Vagina (tissue), 2 donors: ENCODE data around the gene PSMD1. TPM values are rescaled to one million over a fixed set of nuclear protein-coding genes. Genes with fewer than 3 reads are reported as not detected.
"Not testable (repeated sequence)": the region's sequence is repeated elsewhere in the genome, so short reads cannot be mapped to it uniquely, and the experiment has no call there.

Experiments used
- DNase-seq, 2 donors: peaks; one replicate each; pipeline ENCODE4 v3.0.0-alpha.2; 2017; ENCODE audit errors: extremely low spot score in 2 of 2
- H3K27ac ChIP-seq: fragments of 200-600 bp; sonication (generic); one replicate; pipeline ENCODE4 v1.5.1; 2019
- H3K27me3 ChIP-seq: fragments of 200-600 bp; sonication (generic); one replicate; pipeline ENCODE4 v1.5.1; 2019
- H3K36me3 ChIP-seq, 2 donors: fragments of 200-600 bp; sonication (generic); one replicate each; pipeline ENCODE4 v1.5.1; 2017 to 2019
- H3K4me1 ChIP-seq: fragments of 200-600 bp; sonication (generic); one replicate; pipeline ENCODE4 v1.5.1; 2019
- H3K4me3 ChIP-seq, 2 donors: fragments of 200-600 bp; sonication (generic); 1 replicate in 1 of 2; 2 replicates in 1 of 2; pipeline ENCODE4 v1.5.1; 2016 to 2019
- H3K9me3 ChIP-seq: fragments of 200-600 bp; sonication (generic); one replicate; pipeline ENCODE4 v1.5.1; 2019
- POLR2A ChIP-seq, 2 donors: fragments of 450-650 bp; IDR thresholded peaks; one replicate each; pipeline ENCODE4 v1.6.1; 2017; ENCODE audit warnings: antibody characterized with exemption in 2 of 2, mild to moderate bottlenecking in 2 of 2, moderate library complexity in 2 of 2
- POLR2AphosphoS5 ChIP-seq, 2 donors: sonication (generic); formaldehyde crosslinking; IDR thresholded peaks; one replicate each; pipeline ENCODE4 v1.9.0; 2017; ENCODE audit warnings: antibody characterized with exemption in 2 of 2, mild to moderate bottlenecking in 2 of 2, low read depth in 1 of 2; ENCODE audit not compliant: insufficient read depth in 1 of 2
- intact Hi-C: fragments of 100-400 bp; cut with DNase I; formaldehyde crosslinking; loops from one replicate; pipeline ENCODE4 v1.15.1; 2023
- total RNA-seq: library from RNA; depleted of rRNA; stranded (reverse); fragments of >200 nt; gene quantifications from one replicate; pipeline ENCODE4 v1.2.3, GENCODE V29; 2016
- TF ChIP-seq, protein P1 (sequence below), 3 experiments: fragments of 450-650 bp in 2 of 3; fragments of 200-600 bp in 1 of 3; sonication (generic) in 1 of 3; IDR thresholded peaks; one replicate each; pipeline ENCODE4 v1.5.1; 2017 to 2019; ENCODE audit warnings: antibody characterized with exemption in 3 of 3, mild to moderate bottlenecking in 2 of 3, moderate library complexity in 2 of 3

PSMD1 gene
- total RNA-seq, 1 donor from 2014 or later: 40.5 TPM

DNA sequence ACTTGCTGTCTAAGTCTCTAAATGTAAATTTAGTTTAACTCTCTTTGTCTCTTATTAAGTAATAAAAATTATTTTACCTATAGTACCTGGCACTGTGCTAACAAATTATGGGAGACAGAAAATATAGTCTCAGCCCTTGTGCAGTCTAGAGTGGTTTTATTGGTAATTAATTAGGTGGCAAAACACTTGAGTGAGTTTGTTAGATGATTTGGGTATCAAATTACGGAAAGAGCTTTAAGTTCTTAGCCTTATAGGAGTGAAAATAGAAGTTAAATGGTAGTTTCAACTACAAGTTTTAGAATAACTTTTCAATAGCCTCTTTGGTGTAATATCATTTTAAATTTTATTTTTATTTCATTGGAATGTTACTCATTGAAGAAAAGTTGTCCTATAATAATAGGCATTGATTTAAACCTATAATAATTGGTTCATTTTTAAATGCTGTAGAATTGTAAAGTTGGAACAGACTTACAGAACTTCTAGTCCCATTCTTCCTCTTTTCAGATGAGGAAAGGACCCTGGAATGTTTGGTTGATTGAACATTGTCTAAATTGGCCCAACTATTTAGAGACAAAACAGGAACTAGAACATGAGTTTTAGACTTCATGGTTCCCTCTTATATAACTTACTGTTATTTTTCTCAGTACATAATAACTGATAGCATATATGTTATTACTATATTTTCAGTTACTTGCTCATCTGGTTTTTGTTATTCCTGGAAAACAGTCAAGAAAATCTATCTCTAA lies 78.4 kb downstream of the PSMD1 start:
- TF ChIP-seq, protein P1, sequence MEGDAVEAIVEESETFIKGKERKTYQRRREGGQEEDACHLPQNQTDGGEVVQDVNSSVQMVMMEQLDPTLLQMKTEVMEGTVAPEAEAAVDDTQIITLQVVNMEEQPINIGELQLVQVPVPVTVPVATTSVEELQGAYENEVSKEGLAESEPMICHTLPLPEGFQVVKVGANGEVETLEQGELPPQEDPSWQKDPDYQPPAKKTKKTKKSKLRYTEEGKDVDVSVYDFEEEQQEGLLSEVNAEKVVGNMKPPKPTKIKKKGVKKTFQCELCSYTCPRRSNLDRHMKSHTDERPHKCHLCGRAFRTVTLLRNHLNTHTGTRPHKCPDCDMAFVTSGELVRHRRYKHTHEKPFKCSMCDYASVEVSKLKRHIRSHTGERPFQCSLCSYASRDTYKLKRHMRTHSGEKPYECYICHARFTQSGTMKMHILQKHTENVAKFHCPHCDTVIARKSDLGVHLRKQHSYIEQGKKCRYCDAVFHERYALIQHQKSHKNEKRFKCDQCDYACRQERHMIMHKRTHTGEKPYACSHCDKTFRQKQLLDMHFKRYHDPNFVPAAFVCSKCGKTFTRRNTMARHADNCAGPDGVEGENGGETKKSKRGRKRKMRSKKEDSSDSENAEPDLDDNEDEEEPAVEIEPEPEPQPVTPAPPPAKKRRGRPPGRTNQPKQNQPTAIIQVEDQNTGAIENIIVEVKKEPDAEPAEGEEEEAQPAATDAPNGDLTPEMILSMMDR (IDR thresholded peaks at IDR 0.05): no peak
- TF ChIP-seq POLR2AphosphoS5 (IDR thresholded peaks at IDR 0.05; ENCODE audit: insufficient read depth in 1 of 2, low read depth in 1 of 2): no peak
- no peak for TF ChIP-seq POLR2A (IDR thresholded peaks at IDR 0.05)

DNA sequence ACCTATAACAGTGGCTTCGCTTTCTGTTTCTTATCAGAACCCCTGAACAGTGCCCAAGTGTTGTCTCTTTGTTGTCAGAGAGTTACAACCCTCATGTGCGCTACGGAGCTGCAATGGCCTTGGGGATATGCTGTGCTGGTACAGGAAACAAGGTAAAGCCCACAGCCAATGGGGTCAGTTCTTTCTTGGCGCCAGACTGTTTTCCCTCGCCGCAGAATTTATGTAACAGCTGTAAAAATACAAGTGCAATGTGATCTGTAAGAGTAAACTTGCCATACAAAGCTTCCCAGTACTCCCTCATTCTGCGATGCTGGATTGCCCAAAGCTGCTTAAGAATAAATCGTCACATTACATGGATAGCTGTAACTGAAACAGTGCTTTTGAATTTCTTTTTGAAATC lies 82.0 kb downstream of the PSMD1 start:
- TF ChIP-seq, protein P1 (IDR thresholded peaks at IDR 0.05): no peak
- TF ChIP-seq POLR2A (IDR thresholded peaks at IDR 0.05): no peak
- TF ChIP-seq POLR2AphosphoS5 (IDR thresholded peaks at IDR 0.05; ENCODE audit: insufficient read depth in 1 of 2, low read depth in 1 of 2): no peak
- DNase-seq: no peak
- Histone ChIP-seq H3K27me3 (no peaks in the 10 kb centered on the region), H3K4me1 (peaks cover 7% of the 10 kb centered on the region), H3K4me3 (no peak overlapping the region), H3K9me3 (no peaks in the 10 kb centered on the region), H3K36me3 (no peaks in the 10 kb centered on the region), H3K27ac (no peak overlapping the region)
- intact Hi-C loops: no loop called here

More for the DNA sequence above, 78.4 kb downstream of the PSMD1 start:
- Histone ChIP-seq H3K27me3 (no peaks in the 10 kb centered on the region), H3K4me3 (no peak overlapping the region), H3K9me3 (no peaks in the 10 kb centered on the region), H3K36me3 (no peaks in the 10 kb centered on the region), H3K27ac (no peak overlapping the region), H3K4me1 (peaks cover 7% of the 10 kb centered on the region)
- no peak for DNase-seq
- intact Hi-C loops: no loop called here

DNA sequence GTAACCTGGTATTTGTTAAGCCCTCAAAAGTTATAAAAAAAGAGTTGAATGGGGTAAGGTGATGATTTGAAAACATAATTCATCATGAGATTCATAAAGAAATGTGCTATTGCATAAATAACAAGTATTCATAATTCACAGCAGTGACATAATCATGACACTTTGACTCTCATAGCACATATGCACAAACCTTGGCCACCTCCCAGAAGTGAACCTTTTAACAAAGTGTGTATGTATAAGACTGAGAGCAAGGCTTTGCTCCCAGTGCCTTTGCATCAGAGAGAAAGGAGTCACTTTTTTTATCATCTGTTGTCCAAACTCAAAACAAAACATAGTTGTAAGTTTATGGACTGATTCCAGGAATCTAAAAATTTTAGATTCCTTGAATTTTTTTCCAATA lies 83.1 kb downstream of the PSMD1 start:
- Histone ChIP-seq H3K4me1 (peaks cover 2% of the 10 kb centered on the region), H3K4me3 (no peak overlapping the region), H3K9me3 (no peaks in the 10 kb centered on the region), H3K27ac (no peak overlapping the region), H3K27me3 (no peaks in the 10 kb centered on the region), H3K36me3 (no peaks in the 10 kb centered on the region)
- intact Hi-C loops: no loop called here
- no peak for DNase-seq
- TF ChIP-seq POLR2A (IDR thresholded peaks at IDR 0.05) (no peak), POLR2AphosphoS5 (IDR thresholded peaks at IDR 0.05; ENCODE audit: insufficient read depth in 1 of 2, low read depth in 1 of 2) (no peak)
- TF ChIP-seq, protein P1 (IDR thresholded peaks at IDR 0.05): no peak

DNA sequence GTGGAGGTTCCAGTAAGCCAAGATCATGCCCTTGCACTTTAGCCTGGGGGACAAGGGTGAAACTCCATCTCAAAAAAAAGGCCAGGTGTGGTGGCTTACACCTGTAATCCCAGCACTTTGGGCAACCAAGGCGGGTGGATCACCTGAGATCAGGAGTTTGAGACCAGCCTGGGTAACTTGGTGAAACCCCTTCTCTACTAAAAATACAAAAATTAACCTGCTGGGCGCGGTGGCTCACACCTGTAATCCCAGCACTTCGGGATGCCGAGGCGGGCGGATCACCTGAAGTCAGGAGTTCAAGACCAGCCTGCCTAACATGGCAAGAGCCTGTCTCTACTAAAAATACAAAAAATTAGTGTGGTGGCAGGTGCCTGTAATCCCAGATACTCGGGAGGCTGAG lies 84.1 kb downstream of the PSMD1 start:
- intact Hi-C loops, H3K4me1 ChIP-seq, H3K4me3 ChIP-seq, DNase-seq, H3K27me3 ChIP-seq, H3K9me3 ChIP-seq, H3K36me3 ChIP-seq, H3K27ac ChIP-seq: not testable (repeated sequence)

DNA sequence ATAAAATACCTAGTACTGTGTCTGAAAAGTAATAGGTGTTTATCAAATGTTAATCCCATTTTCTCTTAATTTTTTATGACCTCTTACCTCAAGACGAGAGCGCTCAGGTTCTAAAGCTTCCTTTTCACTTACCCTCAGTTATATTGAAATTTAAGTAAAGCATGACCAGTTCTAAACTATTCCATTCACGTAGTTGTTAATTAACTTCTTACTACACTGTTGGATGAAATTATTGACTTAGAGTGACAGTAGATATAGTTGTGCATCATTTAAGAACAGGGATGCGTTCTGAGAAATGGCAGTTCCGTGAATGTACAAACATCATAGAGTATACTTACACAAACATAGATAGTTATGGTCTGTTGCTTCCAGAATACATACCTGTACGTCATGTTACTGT lies 88.2 kb downstream of the PSMD1 start:
- Histone ChIP-seq H3K36me3 (no peaks in the 10 kb centered on the region), H3K27ac (no peak overlapping the region)
- intact Hi-C loops: no loop called here

More for the DNA sequence above, 88.2 kb downstream of the PSMD1 start:
- H3K4me3 ChIP-seq: no peak overlapping the region
- H3K9me3 ChIP-seq: no peaks in the 10 kb centered on the region
- H3K4me1 ChIP-seq: peaks cover 8% of the 10 kb centered on the region
- no peaks in the 10 kb centered on the region for H3K27me3 ChIP-seq
- TF ChIP-seq POLR2A (IDR thresholded peaks at IDR 0.05) (no peak), POLR2AphosphoS5 (IDR thresholded peaks at IDR 0.05; ENCODE audit: insufficient read depth in 1 of 2, low read depth in 1 of 2) (no peak)
- TF ChIP-seq, protein P1 (IDR thresholded peaks at IDR 0.05): no peak
- no peak for DNase-seq
